Measurements from ENCODE around the gene ARMH3. TPM values are rescaled to one million over a fixed set of nuclear protein-coding genes. Genes with fewer than 3 reads are reported as not detected.

Gene ARMH3
- total and polyA plus RNA-seq, 2 experiments from 2014 or later: 8.7 to 11.1 TPM

- TF ChIP-seq ZNF462 (CRISPR knock-in tag; IDR thresholded peaks at IDR 0.05) (no peak), EZH2 (IDR thresholded peaks at IDR 0.05; ENCODE audit: low read depth, unreplicated experiment) (no peak), POLR2AphosphoS5 (IDR thresholded peaks at IDR 0.05; ENCODE audit: low read depth) (no peak), EZH2phosphoT487 (IDR thresholded peaks at IDR 0.05; ENCODE audit: unreplicated experiment) (no peak)
Observed at GRCh38 chr10:101816376-101816775, 239.6 kb downstream of the ARMH3 start (continued).

GRCh38 chr10:101814466-101815071, 241.4 kb downstream of the ARMH3 start:
- no peak overlapping the region for H2AFZ ChIP-seq
- H3K9me2 ChIP-seq (ENCODE audit: insufficient read depth): no peaks in the 10 kb centered on the region
- H3K4me3 ChIP-seq: peak overlapping the region; percentile 88
- peaks cover 86% of the 10 kb centered on the region for H3K79me2 ChIP-seq (replicated peaks; ENCODE audit: insufficient read depth)
- H3K27me3 ChIP-seq (ENCODE audit: insufficient read depth): no peaks in the 10 kb centered on the region
- peaks cover 24% of the 10 kb centered on the region for H3K4me1 ChIP-seq (ENCODE audit: insufficient read depth)
- H3K27ac ChIP-seq (ENCODE audit: low read depth): no peak overlapping the region
- no peak for ATAC-seq
- Mint-ChIP-seq H3K27me3 (ENCODE audit: insufficient read depth, low read depth, poor library complexity) (peaks cover 6% of the 10 kb centered on the region), H3K4me1 (peaks cover 25% of the 10 kb centered on the region; the same call in 2 of the 3 replicates), H3K4me3 (peak overlapping the region; percentile 86), H3K27ac (peak overlapping the region; percentile 55; the same call in 1 of the 2 replicates), H3K36me3 (ENCODE audit: low read depth) (peaks cover 30% of the 10 kb centered on the region; the same call in 2 of the 3 replicates), H3K9me3 (no peaks in the 10 kb centered on the region; the same call in 2 of the 3 replicates)
- H3K4me2 ChIP-seq: peak overlapping the region; percentile 91
- H3F3A ChIP-seq (replicated peaks; ENCODE audit: low read depth): no peaks in the 10 kb centered on the region
- peaks cover 12% of the 10 kb centered on the region; the same call in 1 of the 2 replicates for H3K36me3 ChIP-seq (ENCODE audit: insufficient read depth)
- no peak for DNase-seq (ENCODE audit: low spot score)
- H4K20me1 ChIP-seq (replicated peaks; ENCODE audit: insufficient read depth): peaks cover 67% of the 10 kb centered on the region
- no peak for TF ChIP-seq ETS1 (IDR thresholded peaks at IDR 0.05)
- TF ChIP-seq CREB1 (CRISPR knock-in tag; IDR thresholded peaks at IDR 0.05; ENCODE audit: low read depth): no peak
- no peak for TF ChIP-seq ZNF114 (CRISPR knock-in tag; IDR thresholded peaks at IDR 0.05)
- TF ChIP-seq NANOG (IDR thresholded peaks at IDR 0.05; ENCODE audit: borderline replicate concordance): no peak
- no peak for TF ChIP-seq EZH2 (IDR thresholded peaks at IDR 0.05; ENCODE audit: low read depth, unreplicated experiment)
- TF ChIP-seq POLR2AphosphoS5 (IDR thresholded peaks at IDR 0.05; ENCODE audit: low read depth): no peak
- TF ChIP-seq ZNF331 (CRISPR knock-in tag; IDR thresholded peaks at IDR 0.05; ENCODE audit: low read depth): no peak
- no peak for TF ChIP-seq EZH2phosphoT487 (IDR thresholded peaks at IDR 0.05; ENCODE audit: unreplicated experiment)
- TF ChIP-seq CTCF (conservative IDR thresholded peaks at IDR 0.05; ENCODE audit: low read depth in 2 of 2): no peak
